Occipital lobe (tissue), 2 donors: ENCODE results near the gene TMEM107. TPM values are rescaled to one million over a fixed set of nuclear protein-coding genes. Genes with fewer than 3 reads are reported as not detected.

ENCODE experiments used
- DNase-seq: peaks from one replicate; lab custom pipeline; 2025; lab: John Stamatoyannopoulos, UW
- total RNA-seq: library from RNA; depleted of rRNA; stranded (reverse); fragments of >200 nt; gene quantifications from one replicate; pipeline ENCODE4 v1.2.3, GENCODE V29; 2014

Gene TMEM107
- total RNA-seq, 1 donor from 2014 or later: 35.9 TPM

DNA sequence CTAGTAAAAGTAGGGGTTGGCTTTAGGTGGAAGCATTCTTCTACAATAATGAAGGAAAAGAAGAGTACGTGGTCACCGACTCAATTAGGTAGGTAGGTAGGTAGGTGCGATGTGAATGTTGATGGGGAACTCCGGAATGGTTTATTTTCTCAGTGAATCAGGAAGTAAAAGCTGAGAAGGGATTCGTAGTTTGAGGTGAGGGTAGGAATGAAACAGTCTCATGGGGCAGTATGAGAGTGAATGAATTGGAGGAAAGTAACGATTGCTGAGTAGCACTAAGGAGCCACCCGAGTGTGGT lies 37.9 kb downstream of the TMEM107 start:
- DNase-seq: no peak

- no peak for DNase-seq
These were observed 38.4 kb downstream of the TMEM107 start for GRCh38 chr17:8137645-8138373.

DNA sequence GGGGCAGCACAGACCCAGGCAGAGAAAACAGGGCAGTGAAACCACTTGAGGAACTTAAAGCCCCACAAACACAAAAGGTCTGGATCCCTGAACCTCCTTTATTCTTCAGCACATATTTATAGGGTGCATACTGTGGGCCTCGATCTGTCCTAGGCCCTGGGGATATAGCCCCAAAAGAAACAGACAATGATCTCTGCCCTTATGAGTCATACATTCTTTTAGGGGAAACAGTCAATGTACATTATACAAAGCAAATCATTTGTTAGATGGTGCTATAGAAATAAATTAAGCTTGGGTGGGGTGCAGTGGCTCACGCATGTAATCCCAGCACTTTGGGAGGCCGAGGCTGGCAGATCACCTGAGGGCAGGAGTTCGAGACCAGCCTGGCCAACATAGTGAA lies 42.2 kb downstream of the TMEM107 start:
- no peak for DNase-seq

GRCh38 chr17:8133399-8133798 lies 42.8 kb downstream of the TMEM107 start:
- no peak for DNase-seq

DNA sequence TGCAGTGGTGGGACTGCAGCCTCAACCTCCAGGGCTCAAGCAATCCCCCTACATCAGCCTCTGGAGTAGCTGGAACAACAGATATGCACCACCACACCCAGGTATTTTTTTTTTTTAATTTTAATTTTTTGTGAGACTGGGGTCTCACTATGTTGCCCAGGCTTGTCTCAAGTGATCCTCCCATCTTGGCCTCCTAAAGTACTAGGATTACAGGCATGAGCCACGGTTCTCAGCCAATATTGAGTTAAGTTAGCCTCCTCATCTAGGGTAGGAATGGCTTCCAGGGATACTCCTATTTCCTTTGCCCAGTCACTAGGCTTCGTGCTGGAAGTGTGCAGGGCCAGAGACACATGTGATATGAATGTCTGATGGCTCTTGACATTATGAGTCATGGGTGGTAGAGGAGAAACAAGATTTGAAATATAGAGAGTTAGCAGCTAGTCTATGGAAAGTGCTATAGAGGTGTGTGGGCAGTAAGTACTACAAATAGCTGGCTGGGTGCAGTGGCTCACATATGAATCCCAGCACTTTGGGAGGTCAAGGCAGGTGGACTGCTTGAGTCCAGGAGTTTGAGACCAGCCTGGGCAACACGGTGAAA lies 44.2 kb downstream of the TMEM107 start:
- DNase-seq: no peak

- no peak for DNase-seq
These were observed 47.9 kb downstream of the TMEM107 start for GRCh38 chr17:8128125-8128784.

DNA sequence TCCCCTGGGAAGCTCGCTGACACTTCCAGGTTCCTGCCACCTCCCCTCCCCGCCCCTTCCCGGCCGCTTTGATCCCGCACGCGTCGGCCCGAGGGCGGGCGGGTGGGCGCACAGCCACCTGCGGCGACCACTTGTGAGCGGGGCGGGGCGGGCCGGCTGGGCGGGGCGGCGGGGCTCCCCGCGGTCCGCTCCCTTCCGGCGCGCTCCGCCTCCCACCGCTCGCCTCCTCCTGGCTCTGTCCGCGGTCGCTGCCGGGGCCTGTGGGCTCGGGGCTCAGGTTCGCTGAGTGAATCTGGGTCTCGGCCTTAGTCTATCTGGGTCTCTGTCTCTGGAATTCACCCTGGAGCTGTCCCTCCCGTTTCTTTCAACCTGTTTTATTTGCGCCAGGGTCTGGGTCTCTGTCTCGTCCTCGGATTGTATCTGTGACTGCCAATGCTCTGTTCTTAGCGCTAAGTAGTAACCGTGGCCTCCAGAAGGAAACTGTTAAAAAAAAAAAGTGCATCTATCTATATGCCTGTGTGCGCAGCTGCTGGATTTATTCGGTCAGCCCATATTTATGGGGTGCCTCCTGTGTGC lies 49.6 kb downstream of the TMEM107 start:
- no peak for DNase-seq

DNA sequence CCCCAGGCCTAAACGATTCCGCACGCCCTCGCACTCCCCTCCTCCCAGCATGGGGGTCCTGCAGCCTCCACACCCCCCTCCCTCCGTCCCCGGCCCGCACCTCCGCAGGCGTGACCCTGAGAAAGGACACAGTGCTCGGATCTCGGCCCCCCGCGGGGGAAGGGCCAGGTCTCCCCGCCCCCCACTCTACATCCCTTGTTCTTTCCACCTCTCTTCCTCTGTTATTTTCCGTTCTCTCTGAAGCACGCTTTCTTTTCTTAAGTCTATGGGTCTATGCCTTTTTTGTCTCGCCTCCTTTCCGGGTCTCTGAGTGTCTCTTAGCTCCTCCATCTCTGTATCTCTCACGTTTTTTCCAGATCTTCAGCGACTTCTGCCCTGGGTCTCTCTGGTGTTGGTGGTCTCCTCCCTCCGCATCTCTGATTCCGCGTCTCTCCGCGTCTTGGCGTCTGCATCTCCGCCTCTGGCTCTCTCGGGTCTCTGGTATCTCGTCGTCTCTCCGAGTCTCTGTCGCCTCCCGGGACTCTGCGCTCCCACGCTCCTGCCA lies 50.2 kb downstream of the TMEM107 start:
- DNase-seq: no peak

- DNase-seq: peak; percentile 59
These were observed 50.8 kb downstream of the TMEM107 start for GRCh38 chr17:8125154-8125946.

- no peak for DNase-seq
These were observed 51.6 kb downstream of the TMEM107 start for GRCh38 chr17:8124350-8125153.

GRCh38 chr17:8123695-8124349 lies 52.4 kb downstream of the TMEM107 start, which contains the start of gene HES7:
TSS of gene HES7 (minus strand) at chr17:8124106. CDS start at chr17:8124084, 22 bp downstream.
- DNase-seq: no peak

DNA sequence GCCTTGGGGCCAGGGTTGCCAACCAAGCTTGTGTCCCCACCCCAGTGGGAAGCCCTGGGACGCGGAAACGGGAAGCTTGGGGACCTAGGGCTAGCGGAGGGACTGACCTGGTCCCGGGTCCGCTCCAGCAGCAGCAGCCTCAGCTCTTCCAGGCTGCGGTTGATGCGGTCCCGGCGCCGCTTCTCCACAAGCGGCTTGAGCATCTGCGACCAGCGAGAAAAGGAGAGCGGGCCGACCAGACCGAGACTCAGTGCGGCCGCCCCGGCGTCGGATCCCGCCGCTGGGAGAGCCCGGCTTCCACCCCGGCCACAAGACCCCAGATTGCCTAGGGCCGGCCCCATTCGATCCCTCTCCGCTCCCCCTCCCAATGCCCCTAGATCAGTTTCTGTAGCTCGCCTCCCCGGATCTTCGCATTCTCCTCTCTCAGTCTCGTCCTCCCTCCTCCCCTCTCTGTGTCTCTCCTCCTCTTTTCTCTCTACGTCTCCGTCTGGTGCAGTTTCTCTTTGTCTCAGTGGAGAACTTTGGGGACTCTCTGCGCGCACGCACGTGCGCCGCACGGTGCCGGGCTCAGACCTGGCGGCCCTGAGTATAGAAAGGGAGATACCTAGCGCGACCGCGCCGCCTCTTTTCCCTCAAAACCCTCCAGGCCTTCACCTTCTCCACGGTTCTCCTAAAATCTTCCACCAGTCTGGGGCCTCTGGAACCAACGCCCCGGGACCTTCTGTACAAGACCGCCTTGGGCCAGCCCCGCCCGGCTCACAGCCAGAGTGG lies 53.1 kb downstream of the TMEM107 start:
- DNase-seq: no peak

Other genes starting within 250 kb of the TMEM107 start
- 2.7 TPM for gene KCNAB3, start 246.5 kb downstream of the TMEM107 start, total RNA-seq
- gene TRAPPC1, start 244.4 kb downstream of the TMEM107 start, total RNA-seq: 22.3 TPM
- gene CNTROB, start 244.2 kb downstream of the TMEM107 start, total RNA-seq: 23.4 TPM
- gene GUCY2D, start 173.8 kb downstream of the TMEM107 start, total RNA-seq: 0.16 TPM
- 0.16 TPM for gene ALOX15B, start 137.3 kb downstream of the TMEM107 start, total RNA-seq
- gene ALOX12B, start 88.7 kb downstream of the TMEM107 start, total RNA-seq: 1.4 TPM
- 0.47 TPM for gene ALOXE3, start 57.9 kb downstream of the TMEM107 start, total RNA-seq
- gene HES7, start 52.3 kb downstream of the TMEM107 start, total RNA-seq: 0.31 TPM
- gene PER1, start 24.0 kb downstream of the TMEM107 start, total RNA-seq: 7.8 TPM
- gene VAMP2, start 13.4 kb downstream of the TMEM107 start, total RNA-seq: 27.9 TPM
- gene BORCS6, start 13.8 kb upstream of the TMEM107 start, total RNA-seq: 4.8 TPM
- 2.7 TPM for gene AURKB, start 34.2 kb upstream of the TMEM107 start, total RNA-seq
- gene CTC1, start 71.7 kb upstream of the TMEM107 start, total RNA-seq: 12.2 TPM
- 20.0 TPM for gene PFAS, start 72.9 kb upstream of the TMEM107 start, total RNA-seq
- 3.7 TPM for gene RANGRF, start 112.3 kb upstream of the TMEM107 start, total RNA-seq
- gene SLC25A35, start 119.0 kb upstream of the TMEM107 start, total RNA-seq: 0.31 TPM
- 0.47 TPM for gene ARHGEF15, start 133.9 kb upstream of the TMEM107 start, total RNA-seq
- not detected for gene ODF4, start 163.5 kb upstream of the TMEM107 start, total RNA-seq
- gene RPL26, start 206.8 kb upstream of the TMEM107 start, total RNA-seq: 3,834 TPM
- gene RNF222, start 221.4 kb upstream of the TMEM107 start, total RNA-seq: not detected